Stimulated activated naive CD8-positive, alpha-beta T cell treated with anti-CD3 and anti-CD28 coated beads, Interleukin-15, Interleukin-2, amounts not matched to agents 100 U/mL and 50 U/mL, for 24 hours (primary cell): ENCODE measurements around the gene CCDC85C.

Experiments used
- ATAC-seq: fragments of 150-1000 bp; cut with Tn5 transposase; one replicate; pipeline ENCODE4 v1.10.0; 2021
- DNase-seq: peaks from one replicate; pipeline ENCODE4 v3.0.0; 2021

CCDC85C gene

GRCh38 chr14:99556134-99556791, 47.7 kb downstream of the CCDC85C start:
- no peak for ATAC-seq
- no peak for DNase-seq

GRCh38 chr14:99554757-99555531, 49.1 kb downstream of the CCDC85C start:
- DNase-seq (no peak), ATAC-seq (no peak)

DNA sequence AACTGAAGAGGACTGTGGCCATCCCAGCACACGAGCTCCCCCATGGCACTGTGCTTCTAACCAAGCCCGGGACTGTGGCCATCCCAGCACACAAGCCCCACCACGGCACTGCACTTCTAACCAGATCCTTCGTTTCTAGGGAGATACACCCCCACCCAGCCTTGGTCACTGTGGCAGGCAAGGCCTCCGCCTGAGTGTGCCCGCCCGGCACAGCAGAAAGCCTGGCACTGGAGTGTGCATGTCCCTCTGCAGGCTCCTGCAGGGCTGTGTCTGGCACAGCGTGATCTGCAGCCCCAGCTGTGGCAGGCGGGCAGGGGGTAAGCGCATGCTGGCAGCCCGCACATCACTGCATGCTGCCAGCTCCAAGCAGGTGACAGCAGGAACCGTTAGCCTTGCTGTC, 49.8 kb downstream of the CCDC85C start:
- ATAC-seq = no peak
- DNase-seq = no peak

GRCh38 chr14:99552572-99553216, 51.3 kb downstream of the CCDC85C start:
- DNase-seq = no peak
- no peak for ATAC-seq

GRCh38 chr14:99552021-99552553, 51.9 kb downstream of the CCDC85C start:
- ATAC-seq (no peak), DNase-seq (no peak)

- ATAC-seq (no peak), DNase-seq (no peak)
Measured at GRCh38 chr14:99551034-99551922, 52.7 kb downstream of the CCDC85C start.

GRCh38 chr14:99550387-99550992, 53.5 kb downstream of the CCDC85C start:
- ATAC-seq (no peak), DNase-seq (no peak)

DNA sequence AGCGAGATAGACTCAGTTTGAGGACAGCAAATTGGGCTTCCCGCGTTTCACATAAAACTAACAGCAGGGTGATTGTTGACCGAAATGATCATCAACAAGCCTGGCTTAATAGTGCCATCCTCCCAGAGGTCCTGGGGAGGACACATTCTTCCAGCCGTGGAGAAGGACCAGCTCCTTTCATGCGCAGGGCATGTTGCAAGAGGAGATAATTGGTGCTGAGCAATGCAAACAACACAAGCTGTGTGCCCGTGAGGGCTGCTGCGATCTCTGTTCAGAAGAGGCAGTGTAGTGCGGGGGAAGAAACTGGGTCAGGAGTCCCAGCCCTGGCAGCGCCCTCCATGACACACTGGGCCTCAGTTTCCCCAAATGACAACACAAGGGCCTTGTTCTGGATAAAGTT, 54.3 kb downstream of the CCDC85C start:
- ATAC-seq = no peak
- DNase-seq = no peak

- ATAC-seq (no peak), DNase-seq (no peak)
Measured at GRCh38 chr14:99548871-99549515, 55.0 kb downstream of the CCDC85C start.

DNA sequence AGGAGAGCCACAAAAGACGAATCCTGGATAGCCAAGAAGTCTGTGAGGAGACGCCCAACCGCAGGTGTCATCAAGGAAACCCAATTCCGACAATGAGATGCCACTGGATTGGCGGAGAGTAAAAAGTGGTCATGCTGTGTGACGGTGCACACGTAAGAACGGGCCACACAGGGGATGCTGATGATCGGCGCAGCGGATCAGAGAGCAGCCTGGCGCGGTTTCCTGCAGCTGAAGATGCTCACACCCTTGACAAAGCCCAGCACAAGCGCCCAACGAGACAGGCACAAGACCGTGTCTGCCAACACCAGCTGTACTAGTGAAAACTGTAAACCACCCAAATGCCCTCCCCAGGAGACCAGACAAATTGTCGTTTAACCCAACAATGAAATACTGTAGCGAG, 55.8 kb downstream of the CCDC85C start:
- no peak for ATAC-seq
- DNase-seq = no peak

DNA sequence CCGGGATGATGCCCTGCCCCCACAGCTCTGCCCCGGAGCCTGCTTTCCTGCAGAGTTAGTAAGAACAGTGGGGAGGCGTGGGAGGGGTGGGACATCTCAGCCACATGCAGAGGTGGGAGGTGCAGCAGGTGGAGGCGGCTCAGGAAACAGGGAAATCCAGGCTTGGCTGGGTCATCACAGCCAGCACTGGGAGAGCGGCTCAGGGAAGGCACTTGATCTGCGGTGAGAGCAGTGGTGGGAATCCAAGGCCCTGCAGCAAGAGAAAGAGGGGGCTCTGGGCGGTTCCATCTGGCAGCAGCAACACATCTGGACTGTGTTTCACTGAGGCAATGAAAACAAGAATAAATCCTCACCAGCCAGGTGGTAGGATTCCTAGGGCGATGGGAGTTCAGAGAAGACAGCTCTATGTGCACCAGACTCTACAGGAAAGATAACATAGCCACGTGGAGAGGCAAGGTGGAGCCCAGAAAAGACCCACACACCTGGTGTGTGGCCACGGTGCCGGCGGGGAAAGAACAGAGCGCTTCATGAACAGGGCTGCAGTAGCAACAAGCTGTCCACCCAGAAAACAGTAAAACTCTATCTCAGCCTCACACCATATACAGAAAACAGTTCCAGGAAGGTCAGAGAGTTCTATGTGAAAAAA, 57.6 kb downstream of the CCDC85C start:
- DNase-seq (no peak), ATAC-seq (no peak)

DNA sequence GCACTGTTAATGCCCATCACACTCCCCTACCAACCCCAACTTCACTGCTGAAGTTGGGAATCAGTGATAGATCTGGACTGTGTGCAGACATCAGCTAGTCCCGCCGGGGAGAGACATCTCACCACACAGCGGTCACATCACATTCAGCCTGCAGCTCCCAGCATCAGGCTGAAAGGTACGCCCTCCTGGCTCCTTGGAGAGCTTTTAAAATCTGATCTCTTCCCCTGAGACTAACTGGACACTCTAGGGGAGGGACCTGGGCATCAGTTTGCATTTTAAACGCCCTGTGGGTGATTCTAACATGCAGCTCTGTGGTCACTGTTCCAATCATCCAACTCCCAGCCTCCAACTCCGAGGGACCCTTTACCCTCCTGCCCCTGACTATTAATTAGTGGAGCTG, 58.4 kb downstream of the CCDC85C start:
- no peak for ATAC-seq
- DNase-seq = no peak

- ATAC-seq (no peak), DNase-seq (no peak)
Measured at GRCh38 chr14:99544991-99545390, 59.0 kb downstream of the CCDC85C start.

DNA sequence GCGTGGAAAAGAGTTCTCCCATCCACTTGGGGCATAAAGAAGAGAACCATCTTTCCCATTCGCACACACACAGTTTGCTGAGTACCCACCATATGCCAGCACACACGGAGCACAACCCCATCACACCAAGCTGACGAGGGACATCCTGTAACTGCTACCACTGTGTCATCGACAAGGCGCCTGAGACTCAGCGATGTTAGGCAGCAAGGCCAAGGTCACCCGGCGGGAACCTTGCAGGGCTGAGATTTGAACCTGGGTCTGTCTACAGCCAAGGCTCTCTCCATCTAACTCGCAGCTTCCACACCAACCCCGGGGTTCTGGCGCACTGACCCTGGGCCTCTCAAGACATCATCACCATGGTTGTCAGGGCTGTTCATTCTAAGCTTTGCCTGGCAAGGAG, 60.0 kb downstream of the CCDC85C start:
- ATAC-seq = no peak
- no peak for DNase-seq

DNA sequence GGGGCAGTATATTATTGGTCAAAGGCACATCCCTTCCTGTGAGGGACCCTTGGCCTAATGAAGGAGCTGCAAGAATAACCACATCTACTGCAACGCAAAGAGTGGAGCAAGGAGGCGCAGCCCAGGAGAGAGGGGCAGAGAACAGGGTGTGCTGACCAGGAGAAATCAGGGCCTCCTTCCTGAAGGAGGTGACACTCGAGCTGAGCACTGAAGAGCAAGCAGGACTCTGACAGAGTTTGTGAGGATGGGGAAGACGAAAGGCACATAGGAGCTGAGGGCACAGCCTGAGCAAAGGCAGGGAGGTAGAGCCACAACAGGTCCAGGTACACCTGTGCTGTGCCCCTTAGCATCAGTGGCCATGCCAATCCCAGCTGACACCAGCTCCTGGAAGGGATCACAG, 60.6 kb downstream of the CCDC85C start:
- no peak for ATAC-seq
- DNase-seq = no peak

DNA sequence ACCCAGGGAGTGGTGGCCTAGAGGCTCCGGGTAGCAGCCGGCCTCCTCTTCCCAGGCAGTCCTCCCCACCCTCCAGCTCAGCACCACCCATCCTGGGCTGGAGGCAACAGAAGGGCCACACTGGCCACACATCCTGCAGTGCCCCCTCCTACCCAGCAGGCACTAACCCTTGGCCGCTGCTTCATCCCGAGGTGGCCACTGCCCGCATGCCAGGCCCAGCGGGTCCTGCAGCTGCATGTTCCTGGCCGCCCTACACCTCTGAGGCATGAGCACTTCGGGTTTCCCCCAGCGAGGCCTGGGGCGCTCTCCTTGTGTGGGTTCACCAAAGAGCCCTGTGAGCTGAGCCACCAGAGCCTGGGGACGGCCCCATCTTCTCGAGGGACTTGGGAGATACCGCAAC, 61.4 kb downstream of the CCDC85C start:
- DNase-seq (no peak), ATAC-seq (no peak)

- ATAC-seq = peak; percentile 41
- no peak for DNase-seq
Measured at GRCh38 chr14:99541677-99542470, 62.1 kb downstream of the CCDC85C start.

- ATAC-seq = no peak
- DNase-seq = no peak
Measured at GRCh38 chr14:99541211-99541610, 62.8 kb downstream of the CCDC85C start.

GRCh38 chr14:99540196-99541032, 63.6 kb downstream of the CCDC85C start:
- ATAC-seq (no peak), DNase-seq (no peak)
